Retinal pigment epithelial cell (primary cell): ENCODE data around the gene FBXO46.
A peak's percentile ranks its signal among the peaks of the same experiment; 100 is the strongest.

Source experiments
- DNase-seq: peaks from one replicate; pipeline ENCODE4 v3.0.0-alpha.2; 2010; ENCODE audit warnings: low read depth
- H3K4me3 ChIP-seq: 2 replicates; pipeline ENCODE4 v1.5.1; 2011; ENCODE audit warnings: mild to moderate bottlenecking, low read length, control low read depth, moderate library complexity
- CTCF ChIP-seq: conservative IDR thresholded peaks from 2 replicates; pipeline ENCODE4 v1.5.1; 2011; ENCODE audit warnings: low read depth, low read length, control low read depth, inconsistent platforms

The FBXO46 gene

DNA sequence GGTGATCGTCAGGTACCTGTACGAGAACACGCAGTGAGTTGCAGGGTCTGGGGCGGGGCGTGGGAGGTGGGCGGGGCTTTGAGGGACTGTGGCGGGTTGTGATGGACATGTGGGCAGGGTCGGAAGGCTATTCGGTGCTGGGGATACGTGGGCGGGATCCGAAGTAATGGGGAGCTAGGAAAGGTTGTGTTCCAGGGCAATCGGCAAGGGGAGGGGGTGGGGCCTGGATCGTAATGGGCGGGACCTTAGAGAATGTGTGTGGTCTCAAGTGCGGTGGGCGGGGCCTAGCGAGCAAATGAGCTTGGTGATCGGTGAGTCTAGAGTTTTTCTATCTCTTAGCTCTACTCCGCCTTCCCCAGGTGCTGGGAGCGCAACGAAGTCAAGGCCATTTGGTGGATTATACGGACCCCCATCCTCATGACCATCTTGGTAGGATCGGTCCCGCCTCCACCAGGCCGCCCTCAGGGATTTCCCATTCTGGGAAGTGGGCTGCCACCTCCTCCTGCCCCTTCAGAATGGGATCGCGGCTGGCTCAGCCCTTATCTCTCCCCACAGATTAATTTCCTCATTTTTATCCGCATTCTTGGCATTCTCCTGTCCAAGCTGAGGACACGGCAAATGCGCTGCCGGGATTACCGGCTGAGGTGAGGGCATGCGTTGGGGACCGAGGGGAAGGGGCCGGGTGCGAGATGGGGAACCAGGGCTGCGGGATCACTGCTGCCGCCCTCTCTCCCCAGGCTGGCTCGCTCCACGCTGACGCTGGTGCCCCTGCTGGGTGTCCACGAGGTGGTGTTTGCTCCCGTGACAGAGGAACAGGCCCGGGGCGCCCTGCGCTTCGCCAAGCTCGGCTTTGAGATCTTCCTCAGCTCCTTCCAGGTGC, 53.1 kb downstream of the FBXO46 start:
- H3K4me3 ChIP-seq, result peak overlapping the region; percentile 48
- peak; percentile 51 for TF ChIP-seq CTCF
- DNase-seq, result peak; percentile 92

DNA sequence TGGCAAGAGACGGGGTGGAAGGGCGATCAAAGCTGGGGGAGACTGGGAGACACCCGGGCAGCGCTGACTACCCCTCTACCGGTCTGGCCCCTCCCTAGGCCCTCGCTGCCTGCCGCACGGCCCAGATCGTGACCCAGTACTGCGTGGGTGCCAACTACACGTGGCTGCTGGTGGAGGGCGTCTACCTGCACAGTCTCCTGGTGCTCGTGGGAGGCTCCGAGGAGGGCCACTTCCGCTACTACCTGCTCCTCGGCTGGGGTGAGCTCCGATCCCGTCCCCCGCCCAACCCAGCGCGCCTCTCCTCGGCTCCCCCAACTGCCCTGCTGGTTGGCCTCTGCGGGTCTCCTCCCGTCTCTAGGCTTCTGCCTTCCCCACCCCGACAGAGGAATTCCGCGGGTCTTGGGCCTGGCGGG, 53.8 kb downstream of the FBXO46 start:
- no peak for DNase-seq
- no peak for TF ChIP-seq CTCF

DNA sequence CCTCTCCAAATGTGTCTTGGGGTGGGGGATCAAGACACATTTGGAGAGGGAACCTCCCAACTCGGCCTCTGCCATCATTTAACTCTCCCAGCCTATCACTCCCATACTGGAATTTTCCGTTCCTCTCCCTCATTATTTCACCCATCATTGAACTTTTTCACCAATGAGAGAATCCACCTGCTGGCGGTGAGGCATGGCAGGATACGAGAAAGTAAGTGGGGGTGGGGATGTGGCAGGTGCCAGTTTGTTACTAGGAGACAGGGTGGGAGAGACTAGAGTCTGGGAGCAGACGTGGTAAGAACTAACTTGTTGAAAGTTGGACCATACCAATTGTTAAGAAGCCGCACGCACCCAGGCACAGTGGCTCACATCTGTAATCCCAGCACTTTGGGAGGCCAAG, 55.8 kb downstream of the FBXO46 start:
- no peak overlapping the region for H3K4me3 ChIP-seq
- no peak for TF ChIP-seq CTCF
- DNase-seq, result no peak

More for the DNA sequence above, 53.8 kb downstream of the FBXO46 start:
- H3K4me3 ChIP-seq, result peak overlapping the region; percentile 48

DNA sequence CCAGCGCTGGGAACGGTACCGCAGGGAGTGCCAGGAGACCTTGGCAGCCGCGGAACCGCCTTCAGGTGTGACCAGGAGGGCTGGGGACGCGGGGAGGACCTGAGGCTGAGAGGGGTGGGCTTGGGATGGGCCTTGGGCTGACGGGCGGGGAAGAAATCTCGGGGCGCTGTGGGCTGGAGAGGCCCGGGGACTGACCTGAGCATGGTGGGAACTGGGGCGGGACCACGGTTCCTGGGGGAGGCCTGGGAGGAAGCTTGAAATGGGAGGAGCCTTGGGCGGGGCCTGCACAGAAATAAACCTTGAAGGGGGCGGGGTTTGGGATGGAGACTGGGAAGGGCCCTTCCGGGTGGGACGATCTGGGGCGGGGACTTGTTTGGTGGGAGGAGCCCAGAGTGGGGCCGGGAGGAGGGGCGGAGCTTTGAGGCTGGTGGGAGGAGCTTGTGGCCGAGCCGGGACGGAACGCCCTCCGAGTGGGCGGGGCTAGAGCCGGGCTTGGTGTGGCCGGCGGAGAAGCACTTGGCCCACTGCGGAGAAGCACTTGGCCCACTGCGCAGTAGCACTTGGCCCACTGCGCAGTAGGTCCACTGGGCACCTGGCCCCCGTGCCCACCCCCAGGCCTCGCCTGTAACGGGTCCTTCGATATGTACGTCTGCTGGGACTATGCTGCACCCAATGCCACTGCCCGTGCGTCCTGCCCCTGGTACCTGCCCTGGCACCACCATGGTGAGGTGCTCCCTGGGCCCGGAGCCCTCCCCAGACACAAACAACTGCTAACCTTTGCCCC, 59.8 kb downstream of the FBXO46 start:
- DNase-seq, result no peak
- TF ChIP-seq CTCF, result no peak
- peak overlapping the region; percentile 32 for H3K4me3 ChIP-seq

- DNase-seq, result no peak
- no peak for TF ChIP-seq CTCF
- peak overlapping the region; percentile 32 for H3K4me3 ChIP-seq
Observed at GRCh38 chr19:45668342-45668871, 62.3 kb downstream of the FBXO46 start.

- no peak for TF ChIP-seq CTCF
- DNase-seq, result no peak
Observed at GRCh38 chr19:45667620-45668341, 62.9 kb downstream of the FBXO46 start, which contains the start of gene GIPR. Gene GIPR (plus strand): TSS chr19:45668221. CDS start chr19:45669521, 1,300 bp downstream.

More at GRCh38 chr19:45667620-45668341, 62.9 kb downstream of the FBXO46 start, which contains the start of gene GIPR:
- H3K4me3 ChIP-seq, result peak within 1 kb of the TSS; percentile 32
